Neural progenitor cell (in vitro differentiated cells): Measurements from ENCODE around the gene LMBRD2.

Source experiments
- EZH2 ChIP-seq: fragments of 200-600 bp; sonication (generic); IDR thresholded peaks from 2 replicates; pipeline ENCODE4 v1.6.1; 2017; ENCODE audit warnings: antibody characterized with exemption, mild to moderate bottlenecking, moderate library complexity
- TF ChIP-seq, protein P1 (sequence below): fragments of 200-600 bp; sonication (generic); IDR thresholded peaks from 2 replicates; pipeline ENCODE4 v1.5.1; 2017; ENCODE audit warnings: antibody characterized with exemption, mild to moderate bottlenecking

DNA sequence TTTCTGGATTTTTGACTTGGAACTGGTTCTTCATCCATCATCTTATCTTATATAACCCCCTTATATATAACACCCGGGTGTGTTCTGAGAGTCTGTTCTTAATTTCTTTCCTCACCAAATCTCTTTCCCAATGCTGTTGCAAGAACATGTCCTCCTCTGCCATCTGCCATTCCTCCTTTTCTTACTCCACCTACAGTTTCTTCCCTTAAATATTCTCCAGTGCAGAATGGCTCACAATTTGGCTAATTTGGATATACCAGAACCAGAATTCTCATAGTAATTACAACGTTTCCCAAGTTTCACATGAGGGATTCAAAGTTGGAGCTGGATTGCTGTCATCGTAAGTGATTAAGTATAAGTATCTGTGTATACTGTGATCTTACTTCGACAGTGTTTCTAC lies 28.3 kb upstream of the LMBRD2 start:
- TF ChIP-seq, protein P1, sequence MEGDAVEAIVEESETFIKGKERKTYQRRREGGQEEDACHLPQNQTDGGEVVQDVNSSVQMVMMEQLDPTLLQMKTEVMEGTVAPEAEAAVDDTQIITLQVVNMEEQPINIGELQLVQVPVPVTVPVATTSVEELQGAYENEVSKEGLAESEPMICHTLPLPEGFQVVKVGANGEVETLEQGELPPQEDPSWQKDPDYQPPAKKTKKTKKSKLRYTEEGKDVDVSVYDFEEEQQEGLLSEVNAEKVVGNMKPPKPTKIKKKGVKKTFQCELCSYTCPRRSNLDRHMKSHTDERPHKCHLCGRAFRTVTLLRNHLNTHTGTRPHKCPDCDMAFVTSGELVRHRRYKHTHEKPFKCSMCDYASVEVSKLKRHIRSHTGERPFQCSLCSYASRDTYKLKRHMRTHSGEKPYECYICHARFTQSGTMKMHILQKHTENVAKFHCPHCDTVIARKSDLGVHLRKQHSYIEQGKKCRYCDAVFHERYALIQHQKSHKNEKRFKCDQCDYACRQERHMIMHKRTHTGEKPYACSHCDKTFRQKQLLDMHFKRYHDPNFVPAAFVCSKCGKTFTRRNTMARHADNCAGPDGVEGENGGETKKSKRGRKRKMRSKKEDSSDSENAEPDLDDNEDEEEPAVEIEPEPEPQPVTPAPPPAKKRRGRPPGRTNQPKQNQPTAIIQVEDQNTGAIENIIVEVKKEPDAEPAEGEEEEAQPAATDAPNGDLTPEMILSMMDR, result no peak
- no peak for TF ChIP-seq EZH2
